HFF-Myc (cell line): ENCODE data around the gene KDM2A.
A peak's percentile ranks its signal among the peaks of the same experiment; 100 is the strongest.

ENCODE experiments used
- DNase-seq: peaks from one replicate; pipeline ENCODE4 v3.0.0-alpha.2; 2011; ENCODE audit warnings: low read depth; ENCODE audit errors: extremely low read depth
- H3K4me3 ChIP-seq: replicated peaks from 2 replicates; pipeline ENCODE4 v1.5.1; 2011; ENCODE audit warnings: low read depth, mild to moderate bottlenecking, control low read depth, low read length
- CTCF ChIP-seq: IDR thresholded peaks from 2 replicates; pipeline ENCODE4 v1.5.1; 2012; ENCODE audit warnings: mild to moderate bottlenecking, low read depth, low read length, control low read depth; ENCODE audit errors: missing control alignments

Gene KDM2A

GRCh38 chr11:67274768-67275605 is 155.9 kb downstream of the KDM2A start:
- no peak for TF ChIP-seq CTCF
- no peak for DNase-seq
- H3K4me3 ChIP-seq = no peak overlapping the region

- TF ChIP-seq CTCF = no peak
- DNase-seq = no peak
- H3K4me3 ChIP-seq = no peak overlapping the region
Measured at GRCh38 chr11:67275606-67276409, 156.7 kb downstream of the KDM2A start.

GRCh38 chr11:67276781-67277230 is 157.7 kb downstream of the KDM2A start:
- DNase-seq = no peak
- H3K4me3 ChIP-seq = peak overlapping the region; percentile 39
- TF ChIP-seq CTCF = peak; percentile 42

- peak overlapping the region; percentile 39 for H3K4me3 ChIP-seq
- no peak for TF ChIP-seq CTCF
- peak; percentile 52 for DNase-seq
Measured at GRCh38 chr11:67277231-67277961, 158.3 kb downstream of the KDM2A start.

GRCh38 chr11:67278135-67278938 is 159.3 kb downstream of the KDM2A start:
- DNase-seq = no peak
- no peak overlapping the region for H3K4me3 ChIP-seq
- TF ChIP-seq CTCF = no peak

- H3K4me3 ChIP-seq = no peak overlapping the region
- DNase-seq = no peak
- no peak for TF ChIP-seq CTCF
Measured at GRCh38 chr11:67278939-67279588, 160.0 kb downstream of the KDM2A start.
